ENCODE data around the gene NAA40.

Gene NAA40

GRCh38 chr11:63940786-63941185 is 2.0 kb downstream of the NAA40 start:
- TF ChIP-seq TCF4 (CRISPR knock-in tag; IDR thresholded peaks at IDR 0.05; ENCODE audit: borderline replicate concordance) (no peak), OSR1 (CRISPR knock-in tag; IDR thresholded peaks at IDR 0.05) (no peak), CREB5 (CRISPR knock-in tag; IDR thresholded peaks at IDR 0.05; ENCODE audit: low read depth) (no peak), PPARA (CRISPR knock-in tag; IDR thresholded peaks at IDR 0.05; ENCODE audit: borderline replicate concordance) (no peak), CSRNP3 (CRISPR knock-in tag; IDR thresholded peaks at IDR 0.05) (no peak), CSDC2 (CRISPR knock-in tag; IDR thresholded peaks at IDR 0.05) (no peak), GLIS3 (CRISPR knock-in tag; IDR thresholded peaks at IDR 0.05) (no peak), ZC3H10 (CRISPR knock-in tag; IDR thresholded peaks at IDR 0.05) (no peak), ZNF8 (CRISPR knock-in tag; IDR thresholded peaks at IDR 0.05) (no peak), RARB (CRISPR knock-in tag; IDR thresholded peaks at IDR 0.05) (no peak), POU6F1 (CRISPR knock-in tag; IDR thresholded peaks at IDR 0.05; ENCODE audit: borderline replicate concordance, low read depth) (no peak), ZNF70 (CRISPR knock-in tag; IDR thresholded peaks at IDR 0.05) (no peak), ISL1 (CRISPR knock-in tag; IDR thresholded peaks at IDR 0.05) (no peak), ESRRG (CRISPR knock-in tag; IDR thresholded peaks at IDR 0.05) (no peak), ZFP3 (CRISPR knock-in tag; IDR thresholded peaks at IDR 0.05) (no peak), ZFP30 (CRISPR knock-in tag; IDR thresholded peaks at IDR 0.05) (no peak), ARNTL (CRISPR knock-in tag; IDR thresholded peaks at IDR 0.05; ENCODE audit: borderline replicate concordance, low read depth) (no peak), ZNF565 (CRISPR knock-in tag; conservative IDR thresholded peaks at IDR 0.05; ENCODE audit: low read depth) (no peak), TSHZ2 (CRISPR knock-in tag; IDR thresholded peaks at IDR 0.05) (no peak)
- TF ChIP-seq, protein P1, sequence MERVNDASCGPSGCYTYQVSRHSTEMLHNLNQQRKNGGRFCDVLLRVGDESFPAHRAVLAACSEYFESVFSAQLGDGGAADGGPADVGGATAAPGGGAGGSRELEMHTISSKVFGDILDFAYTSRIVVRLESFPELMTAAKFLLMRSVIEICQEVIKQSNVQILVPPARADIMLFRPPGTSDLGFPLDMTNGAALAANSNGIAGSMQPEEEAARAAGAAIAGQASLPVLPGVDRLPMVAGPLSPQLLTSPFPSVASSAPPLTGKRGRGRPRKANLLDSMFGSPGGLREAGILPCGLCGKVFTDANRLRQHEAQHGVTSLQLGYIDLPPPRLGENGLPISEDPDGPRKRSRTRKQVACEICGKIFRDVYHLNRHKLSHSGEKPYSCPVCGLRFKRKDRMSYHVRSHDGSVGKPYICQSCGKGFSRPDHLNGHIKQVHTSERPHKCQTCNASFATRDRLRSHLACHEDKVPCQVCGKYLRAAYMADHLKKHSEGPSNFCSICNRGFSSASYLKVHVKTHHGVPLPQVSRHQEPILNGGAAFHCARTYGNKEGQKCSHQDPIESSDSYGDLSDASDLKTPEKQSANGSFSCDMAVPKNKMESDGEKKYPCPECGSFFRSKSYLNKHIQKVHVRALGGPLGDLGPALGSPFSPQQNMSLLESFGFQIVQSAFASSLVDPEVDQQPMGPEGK (CRISPR knock-in tag; IDR thresholded peaks at IDR 0.05; ENCODE audit: borderline replicate concordance): no peak
- no peak for ATAC-seq

GRCh38 chr11:63941901-63942300 is 3.1 kb downstream of the NAA40 start:
- TF ChIP-seq ISL1 (CRISPR knock-in tag; IDR thresholded peaks at IDR 0.05) (no peak), OSR1 (CRISPR knock-in tag; IDR thresholded peaks at IDR 0.05) (no peak), GLIS3 (CRISPR knock-in tag; IDR thresholded peaks at IDR 0.05) (no peak), TOX (CRISPR knock-in tag; IDR thresholded peaks at IDR 0.05; ENCODE audit: borderline replicate concordance) (no peak), ESRRG (CRISPR knock-in tag; IDR thresholded peaks at IDR 0.05) (no peak), SNAI2 (CRISPR knock-in tag; IDR thresholded peaks at IDR 0.05) (no peak), TSHZ2 (CRISPR knock-in tag; IDR thresholded peaks at IDR 0.05) (no peak), ZNF8 (CRISPR knock-in tag; IDR thresholded peaks at IDR 0.05) (no peak), CSDC2 (CRISPR knock-in tag; IDR thresholded peaks at IDR 0.05) (no peak), POU6F1 (CRISPR knock-in tag; IDR thresholded peaks at IDR 0.05; ENCODE audit: borderline replicate concordance, low read depth) (no peak), ZNF70 (CRISPR knock-in tag; IDR thresholded peaks at IDR 0.05) (no peak), ZNF565 (CRISPR knock-in tag; conservative IDR thresholded peaks at IDR 0.05; ENCODE audit: low read depth) (no peak), CSRNP3 (CRISPR knock-in tag; IDR thresholded peaks at IDR 0.05) (no peak), BACH2 (CRISPR knock-in tag; IDR thresholded peaks at IDR 0.05; ENCODE audit: borderline replicate concordance) (no peak), TCF4 (CRISPR knock-in tag; IDR thresholded peaks at IDR 0.05; ENCODE audit: borderline replicate concordance) (no peak)
- ATAC-seq: no peak

All from SK-N-SH treated with all-trans-retinoic acid at 6 μM for 48 hours (cell line).